ENCODE results near the gene VIPAS39.

VIPAS39 gene

DNA sequence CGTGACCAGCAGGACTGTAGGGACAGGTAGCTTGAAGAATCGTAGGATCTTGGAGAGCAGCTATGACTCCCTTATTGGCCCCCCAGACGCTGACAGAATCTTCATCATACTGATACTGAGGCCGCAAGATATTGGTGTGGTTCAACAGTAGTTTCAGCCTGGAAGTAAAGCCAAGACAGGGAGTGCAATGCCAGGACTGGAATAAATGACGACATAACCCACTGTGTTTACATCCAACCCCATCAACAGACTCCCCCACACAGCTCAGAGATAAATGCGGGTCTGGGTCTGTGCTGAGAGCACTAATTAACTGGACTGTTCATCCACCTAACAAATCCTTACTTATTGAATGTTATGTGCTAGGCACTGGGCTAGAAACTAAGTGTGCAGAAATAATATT lies 50.7 kb downstream of the VIPAS39 start:
- TF ChIP-seq ESRRG (CRISPR knock-in tag; IDR thresholded peaks at IDR 0.05) (no peak), ZC3H10 (CRISPR knock-in tag; IDR thresholded peaks at IDR 0.05) (no peak), SNAI2 (CRISPR knock-in tag; IDR thresholded peaks at IDR 0.05) (no peak), ISL1 (CRISPR knock-in tag; IDR thresholded peaks at IDR 0.05) (no peak), ZNF565 (CRISPR knock-in tag; conservative IDR thresholded peaks at IDR 0.05; ENCODE audit: low read depth) (no peak), OSR1 (CRISPR knock-in tag; IDR thresholded peaks at IDR 0.05) (no peak), CSDC2 (CRISPR knock-in tag; IDR thresholded peaks at IDR 0.05) (no peak), CREB5 (CRISPR knock-in tag; IDR thresholded peaks at IDR 0.05; ENCODE audit: low read depth) (no peak), ZNF70 (CRISPR knock-in tag; IDR thresholded peaks at IDR 0.05) (no peak), ZFP30 (CRISPR knock-in tag; IDR thresholded peaks at IDR 0.05) (no peak)
- TF ChIP-seq, protein P1, sequence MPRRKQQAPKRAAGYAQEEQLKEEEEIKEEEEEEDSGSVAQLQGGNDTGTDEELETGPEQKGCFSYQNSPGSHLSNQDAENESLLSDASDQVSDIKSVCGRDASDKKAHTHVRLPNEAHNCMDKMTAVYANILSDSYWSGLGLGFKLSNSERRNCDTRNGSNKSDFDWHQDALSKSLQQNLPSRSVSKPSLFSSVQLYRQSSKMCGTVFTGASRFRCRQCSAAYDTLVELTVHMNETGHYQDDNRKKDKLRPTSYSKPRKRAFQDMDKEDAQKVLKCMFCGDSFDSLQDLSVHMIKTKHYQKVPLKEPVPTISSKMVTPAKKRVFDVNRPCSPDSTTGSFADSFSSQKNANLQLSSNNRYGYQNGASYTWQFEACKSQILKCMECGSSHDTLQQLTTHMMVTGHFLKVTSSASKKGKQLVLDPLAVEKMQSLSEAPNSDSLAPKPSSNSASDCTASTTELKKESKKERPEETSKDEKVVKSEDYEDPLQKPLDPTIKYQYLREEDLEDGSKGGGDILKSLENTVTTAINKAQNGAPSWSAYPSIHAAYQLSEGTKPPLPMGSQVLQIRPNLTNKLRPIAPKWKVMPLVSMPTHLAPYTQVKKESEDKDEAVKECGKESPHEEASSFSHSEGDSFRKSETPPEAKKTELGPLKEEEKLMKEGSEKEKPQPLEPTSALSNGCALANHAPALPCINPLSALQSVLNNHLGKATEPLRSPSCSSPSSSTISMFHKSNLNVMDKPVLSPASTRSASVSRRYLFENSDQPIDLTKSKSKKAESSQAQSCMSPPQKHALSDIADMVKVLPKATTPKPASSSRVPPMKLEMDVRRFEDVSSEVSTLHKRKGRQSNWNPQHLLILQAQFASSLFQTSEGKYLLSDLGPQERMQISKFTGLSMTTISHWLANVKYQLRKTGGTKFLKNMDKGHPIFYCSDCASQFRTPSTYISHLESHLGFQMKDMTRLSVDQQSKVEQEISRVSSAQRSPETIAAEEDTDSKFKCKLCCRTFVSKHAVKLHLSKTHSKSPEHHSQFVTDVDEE (CRISPR knock-in tag; IDR thresholded peaks at IDR 0.05) = no peak
- ATAC-seq = no peak

DNA sequence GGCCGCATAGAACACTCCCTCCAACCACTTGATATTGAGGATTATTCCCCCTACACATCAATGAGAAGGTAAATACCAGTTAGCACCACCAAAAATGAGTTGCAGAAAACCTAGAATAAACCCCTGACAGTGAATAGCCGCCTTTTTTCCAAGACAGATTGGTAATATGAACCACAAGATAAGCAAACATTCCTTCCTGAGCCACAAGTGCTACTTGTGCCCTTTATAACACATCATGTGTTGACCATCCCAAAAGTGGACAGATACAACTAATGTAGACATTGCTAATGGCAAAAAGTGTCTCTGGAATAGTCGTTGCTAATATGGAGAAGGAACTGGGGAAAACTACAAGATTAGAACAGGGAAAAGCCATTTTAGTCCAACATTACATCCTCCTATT lies 51.3 kb downstream of the VIPAS39 start:
- no peak for ATAC-seq
- no peak for TF ChIP-seq OSR1 (CRISPR knock-in tag; IDR thresholded peaks at IDR 0.05)
- TF ChIP-seq SNAI2 (CRISPR knock-in tag; IDR thresholded peaks at IDR 0.05) = no peak
- TF ChIP-seq GLIS3 (CRISPR knock-in tag; IDR thresholded peaks at IDR 0.05) = no peak
- no peak for TF ChIP-seq CREB5 (CRISPR knock-in tag; IDR thresholded peaks at IDR 0.05; ENCODE audit: low read depth)
- TF ChIP-seq, protein P2, sequence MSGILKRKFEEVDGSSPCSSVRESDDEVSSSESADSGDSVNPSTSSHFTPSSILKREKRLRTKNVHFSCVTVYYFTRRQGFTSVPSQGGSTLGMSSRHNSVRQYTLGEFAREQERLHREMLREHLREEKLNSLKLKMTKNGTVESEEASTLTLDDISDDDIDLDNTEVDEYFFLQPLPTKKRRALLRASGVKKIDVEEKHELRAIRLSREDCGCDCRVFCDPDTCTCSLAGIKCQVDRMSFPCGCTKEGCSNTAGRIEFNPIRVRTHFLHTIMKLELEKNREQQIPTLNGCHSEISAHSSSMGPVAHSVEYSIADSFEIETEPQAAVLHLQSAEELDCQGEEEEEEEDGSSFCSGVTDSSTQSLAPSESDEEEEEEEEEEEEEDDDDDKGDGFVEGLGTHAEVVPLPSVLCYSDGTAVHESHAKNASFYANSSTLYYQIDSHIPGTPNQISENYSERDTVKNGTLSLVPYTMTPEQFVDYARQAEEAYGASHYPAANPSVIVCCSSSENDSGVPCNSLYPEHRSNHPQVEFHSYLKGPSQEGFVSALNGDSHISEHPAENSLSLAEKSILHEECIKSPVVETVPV (CRISPR knock-in tag; IDR thresholded peaks at IDR 0.05) = no peak
- no peak for TF ChIP-seq TOX (CRISPR knock-in tag; IDR thresholded peaks at IDR 0.05; ENCODE audit: borderline replicate concordance)
- TF ChIP-seq PATZ1 (CRISPR knock-in tag; IDR thresholded peaks at IDR 0.05; ENCODE audit: borderline replicate concordance) = no peak
- TF ChIP-seq RARB (CRISPR knock-in tag; IDR thresholded peaks at IDR 0.05) = no peak
- no peak for TF ChIP-seq CSDC2 (CRISPR knock-in tag; IDR thresholded peaks at IDR 0.05)

DNA sequence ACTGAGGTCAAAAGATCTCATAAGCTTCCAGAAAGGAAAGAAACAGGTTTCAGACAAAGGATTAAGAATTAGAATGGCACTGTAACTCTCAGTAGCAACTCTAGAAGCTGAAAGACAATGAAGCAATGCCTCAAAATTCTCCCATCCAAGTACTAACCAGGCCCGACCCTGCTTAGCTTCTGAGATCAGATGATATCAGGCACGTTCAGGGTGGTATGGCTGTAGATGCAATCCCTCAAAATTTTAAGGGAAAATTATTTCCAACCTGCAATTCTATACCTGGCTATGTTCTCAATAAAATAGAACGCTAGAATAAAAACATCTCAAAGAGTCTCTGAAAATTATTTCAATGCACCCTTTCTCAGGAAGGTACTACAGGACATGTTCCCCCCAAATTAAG lies 53.6 kb downstream of the VIPAS39 start:
- no peak for ATAC-seq
- TF ChIP-seq TOX (CRISPR knock-in tag; IDR thresholded peaks at IDR 0.05; ENCODE audit: borderline replicate concordance) (no peak), ZNF565 (CRISPR knock-in tag; conservative IDR thresholded peaks at IDR 0.05; ENCODE audit: low read depth) (no peak), OSR1 (CRISPR knock-in tag; IDR thresholded peaks at IDR 0.05) (no peak), RARB (CRISPR knock-in tag; IDR thresholded peaks at IDR 0.05) (no peak), GLIS3 (CRISPR knock-in tag; IDR thresholded peaks at IDR 0.05) (no peak), CREB5 (CRISPR knock-in tag; IDR thresholded peaks at IDR 0.05; ENCODE audit: low read depth) (no peak), PPARA (CRISPR knock-in tag; IDR thresholded peaks at IDR 0.05; ENCODE audit: borderline replicate concordance) (no peak), BACH2 (CRISPR knock-in tag; IDR thresholded peaks at IDR 0.05; ENCODE audit: borderline replicate concordance) (no peak), PATZ1 (CRISPR knock-in tag; IDR thresholded peaks at IDR 0.05; ENCODE audit: borderline replicate concordance) (no peak), CSDC2 (CRISPR knock-in tag; IDR thresholded peaks at IDR 0.05) (no peak), SNAI2 (CRISPR knock-in tag; IDR thresholded peaks at IDR 0.05) (no peak), ZC3H10 (CRISPR knock-in tag; IDR thresholded peaks at IDR 0.05) (no peak), ARNTL (CRISPR knock-in tag; IDR thresholded peaks at IDR 0.05; ENCODE audit: borderline replicate concordance, low read depth) (no peak), ESRRG (CRISPR knock-in tag; IDR thresholded peaks at IDR 0.05) (no peak)
- TF ChIP-seq, protein P1 (CRISPR knock-in tag; IDR thresholded peaks at IDR 0.05) = no peak
- TF ChIP-seq, protein P2 (CRISPR knock-in tag; IDR thresholded peaks at IDR 0.05) = no peak

Measured in SK-N-SH treated with all-trans-retinoic acid at 6 μM for 48 hours (cell line).